ENCODE measurements around the gene PHF12. TPM values are rescaled to one million over a fixed set of nuclear protein-coding genes. Genes with fewer than 3 reads are reported as not detected.

PHF12 gene
- total and polyA plus RNA-seq, 10 of the 15 experiments (the other 5 are each of a cell fraction or from before 2014, with no cell fraction given) = 1.3 to 43.9 (median 19.2) TPM

DNA sequence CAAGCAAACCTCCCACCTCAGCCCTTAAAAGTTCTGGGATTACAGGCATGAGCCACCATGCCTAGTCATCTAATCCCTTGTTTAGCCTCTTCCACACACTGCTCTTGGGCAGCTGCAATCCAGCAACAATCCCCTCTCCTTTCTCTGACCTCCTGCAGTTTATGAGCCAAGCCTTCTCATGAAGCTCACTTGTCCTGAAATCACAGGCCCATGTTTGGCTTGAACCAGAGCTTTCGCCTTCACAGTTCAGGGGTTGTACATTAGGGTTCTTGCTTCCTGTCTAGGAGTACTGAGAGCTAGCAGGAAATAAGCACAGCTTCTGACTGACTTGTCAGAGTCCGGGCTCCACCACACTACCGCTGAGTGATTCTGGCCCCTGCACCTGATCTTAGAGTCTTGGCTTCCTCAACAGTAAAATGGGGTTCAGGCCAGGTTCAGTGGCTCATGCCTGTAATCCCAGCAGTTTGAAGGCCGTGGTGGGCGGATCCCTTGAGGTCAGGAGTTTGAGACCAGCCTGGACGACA, 80.2 kb downstream of the PHF12 start (continued):
- TF ChIP-seq, protein P1, sequence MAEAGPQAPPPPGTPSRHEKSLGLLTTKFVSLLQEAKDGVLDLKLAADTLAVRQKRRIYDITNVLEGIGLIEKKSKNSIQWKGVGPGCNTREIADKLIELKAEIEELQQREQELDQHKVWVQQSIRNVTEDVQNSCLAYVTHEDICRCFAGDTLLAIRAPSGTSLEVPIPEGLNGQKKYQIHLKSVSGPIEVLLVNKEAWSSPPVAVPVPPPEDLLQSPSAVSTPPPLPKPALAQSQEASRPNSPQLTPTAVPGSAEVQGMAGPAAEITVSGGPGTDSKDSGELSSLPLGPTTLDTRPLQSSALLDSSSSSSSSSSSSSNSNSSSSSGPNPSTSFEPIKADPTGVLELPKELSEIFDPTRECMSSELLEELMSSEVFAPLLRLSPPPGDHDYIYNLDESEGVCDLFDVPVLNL (IDR thresholded peaks at IDR 0.05; ENCODE audit: low read depth, low read length) = no peak
- no peak for TF ChIP-seq ASH2L (IDR thresholded peaks at IDR 0.05; ENCODE audit: borderline replicate concordance, low read depth)
- TF ChIP-seq, protein P2, sequence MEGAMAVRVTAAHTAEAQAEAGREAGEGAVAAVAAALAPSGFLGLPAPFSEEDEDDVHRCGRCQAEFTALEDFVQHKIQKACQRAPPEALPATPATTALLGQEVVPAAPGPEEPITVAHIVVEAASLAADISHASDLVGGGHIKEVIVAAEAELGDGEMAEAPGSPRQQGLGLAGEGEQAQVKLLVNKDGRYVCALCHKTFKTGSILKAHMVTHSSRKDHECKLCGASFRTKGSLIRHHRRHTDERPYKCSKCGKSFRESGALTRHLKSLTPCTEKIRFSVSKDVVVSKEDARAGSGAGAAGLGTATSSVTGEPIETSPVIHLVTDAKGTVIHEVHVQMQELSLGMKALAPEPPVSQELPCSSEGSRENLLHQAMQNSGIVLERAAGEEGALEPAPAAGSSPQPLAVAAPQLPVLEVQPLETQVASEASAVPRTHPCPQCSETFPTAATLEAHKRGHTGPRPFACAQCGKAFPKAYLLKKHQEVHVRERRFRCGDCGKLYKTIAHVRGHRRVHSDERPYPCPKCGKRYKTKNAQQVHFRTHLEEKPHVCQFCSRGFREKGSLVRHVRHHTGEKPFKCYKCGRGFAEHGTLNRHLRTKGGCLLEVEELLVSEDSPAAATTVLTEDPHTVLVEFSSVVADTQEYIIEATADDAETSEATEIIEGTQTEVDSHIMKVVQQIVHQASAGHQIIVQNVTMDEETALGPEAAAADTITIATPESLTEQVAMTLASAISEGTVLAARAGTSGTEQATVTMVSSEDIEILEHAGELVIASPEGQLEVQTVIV (IDR thresholded peaks at IDR 0.05; ENCODE audit: borderline replicate concordance, partially characterized antibody) = no peak
- TF ChIP-seq, protein P3, sequence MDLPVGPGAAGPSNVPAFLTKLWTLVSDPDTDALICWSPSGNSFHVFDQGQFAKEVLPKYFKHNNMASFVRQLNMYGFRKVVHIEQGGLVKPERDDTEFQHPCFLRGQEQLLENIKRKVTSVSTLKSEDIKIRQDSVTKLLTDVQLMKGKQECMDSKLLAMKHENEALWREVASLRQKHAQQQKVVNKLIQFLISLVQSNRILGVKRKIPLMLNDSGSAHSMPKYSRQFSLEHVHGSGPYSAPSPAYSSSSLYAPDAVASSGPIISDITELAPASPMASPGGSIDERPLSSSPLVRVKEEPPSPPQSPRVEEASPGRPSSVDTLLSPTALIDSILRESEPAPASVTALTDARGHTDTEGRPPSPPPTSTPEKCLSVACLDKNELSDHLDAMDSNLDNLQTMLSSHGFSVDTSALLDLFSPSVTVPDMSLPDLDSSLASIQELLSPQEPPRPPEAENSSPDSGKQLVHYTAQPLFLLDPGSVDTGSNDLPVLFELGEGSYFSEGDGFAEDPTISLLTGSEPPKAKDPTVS (IDR thresholded peaks at IDR 0.05; ENCODE audit: low read depth, low read length) = no peak
- no peak for TF ChIP-seq SREBF1 (IDR thresholded peaks at IDR 0.05; ENCODE audit: low read length)
- TF ChIP-seq ZNF622 (IDR thresholded peaks at IDR 0.05) = no peak

DNA sequence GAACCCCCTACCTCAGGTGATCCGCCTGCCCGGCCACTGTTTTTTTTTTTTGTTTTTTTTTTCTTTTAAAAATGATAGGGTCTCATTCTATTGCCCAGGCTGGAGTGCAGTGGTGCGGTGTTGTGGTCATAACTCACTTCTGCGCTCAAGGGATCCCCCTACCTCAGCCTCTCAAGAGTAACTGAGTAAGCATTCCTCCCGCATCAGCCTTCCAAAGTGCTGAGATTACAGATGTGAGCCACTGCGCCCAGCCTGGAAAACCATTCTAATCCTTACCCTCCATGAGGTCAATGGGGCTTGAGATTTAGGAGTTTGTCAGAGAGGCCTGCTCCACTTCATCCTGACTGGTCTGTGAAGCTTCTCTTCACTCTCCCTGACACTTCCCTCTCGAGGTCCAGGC, 84.0 kb downstream of the PHF12 start:
- Histone ChIP-seq H4K20me1 (ENCODE audit: control insufficient read depth, insufficient read depth) (no peaks in the 10 kb centered on the region), H2AFZ (ENCODE audit: control insufficient read depth, low read depth, low read length) (no peak overlapping the region), H3K79me2 (ENCODE audit: control insufficient read depth, insufficient read depth, low read length) (no peaks in the 10 kb centered on the region), H3K4me2 (ENCODE audit: control insufficient read depth, insufficient read depth) (no peak overlapping the region), H3K27ac (ENCODE audit: control insufficient read depth, insufficient read depth) (no peak overlapping the region), H3K36me3 (ENCODE audit: control insufficient read depth in 2 of 2, insufficient read depth in 2 of 2, low read length in 1 of 2) (no peaks in the 10 kb centered on the region), H3K9me3 (replicated peaks; ENCODE audit: control insufficient read depth, insufficient read depth, low read length) (no peaks in the 10 kb centered on the region), H3K27me3 (replicated peaks in 1 of 2; ENCODE audit: control insufficient read depth in 2 of 2, insufficient read depth in 2 of 2, low read length in 1 of 2) (no peaks in the 10 kb centered on the region), H3K9ac (ENCODE audit: control insufficient read depth, insufficient read depth, low read length) (no peak overlapping the region), H3K4me3 (no peak overlapping the region), H3K4me1 (ENCODE audit: control insufficient read depth, insufficient read depth, low read length) (peaks cover 23% of the 10 kb centered on the region)
- 91% methylated on average over 6 of the region's 7 CpGs for WGBS (ENCODE audit: insufficient coverage, insufficient replicate concordance, low lambda C conversion rate, missing lambda C conversion rate)
- FAIRE-seq (no peak), DNase-seq (ENCODE audit: low read depth, low spot score) (no peak), ATAC-seq (no peak)
- in situ Hi-C loops (cut with MboI) (no loop called here), intact Hi-C loops (cut with micrococcal nuclease; ENCODE audit: unreplicated experiment) (no loop called here)
- SMC1A ChIA-PET (ENCODE audit: uncharacterized antibody, unreplicated experiment) = interaction anchor here (4.0 kb wide), 1 partner anchor 26 kb away, joined by 19 read pairs; no protein-coding TSS in a partner anchor
- CTCF ChIA-PET = interaction anchor here (1.6 to 1.7 kb wide), 2 partner anchors 116 to 220 kb away, joined by 3 to 4 read pairs; no protein-coding TSS in a partner anchor
- POLR2A ChIA-PET = interaction anchor here (0.7 kb wide), 1 partner anchor 24 kb away, joined by 3 read pairs; the partner anchor contains the start of gene FAM222B
- no TSS peak for BruUV-seq (replicated peaks)
- RAD21 ChIA-PET (ENCODE audit: unreplicated experiment) = interaction anchor here (0.7 to 2.4 kb wide), 2 partner anchors 10 to 25 kb away, joined by 3 to 7 read pairs; no protein-coding TSS in a partner anchor
- TF ChIP-seq SPI1 (IDR thresholded peaks at IDR 0.05; ENCODE audit: borderline replicate concordance, insufficient read depth, low read depth, low read length) (no peak), IKZF1 (conservative IDR thresholded peaks at IDR 0.05) (no peak), NBN (IDR thresholded peaks at IDR 0.05) (no peak), ZSCAN29 (IDR thresholded peaks at IDR 0.05) (no peak), WRNIP1 (IDR thresholded peaks at IDR 0.05; ENCODE audit: borderline replicate concordance, low read depth, low read length) (no peak)
- TF ChIP-seq, protein P4, sequence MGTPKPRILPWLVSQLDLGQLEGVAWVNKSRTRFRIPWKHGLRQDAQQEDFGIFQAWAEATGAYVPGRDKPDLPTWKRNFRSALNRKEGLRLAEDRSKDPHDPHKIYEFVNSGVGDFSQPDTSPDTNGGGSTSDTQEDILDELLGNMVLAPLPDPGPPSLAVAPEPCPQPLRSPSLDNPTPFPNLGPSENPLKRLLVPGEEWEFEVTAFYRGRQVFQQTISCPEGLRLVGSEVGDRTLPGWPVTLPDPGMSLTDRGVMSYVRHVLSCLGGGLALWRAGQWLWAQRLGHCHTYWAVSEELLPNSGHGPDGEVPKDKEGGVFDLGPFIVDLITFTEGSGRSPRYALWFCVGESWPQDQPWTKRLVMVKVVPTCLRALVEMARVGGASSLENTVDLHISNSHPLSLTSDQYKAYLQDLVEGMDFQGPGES (IDR thresholded peaks at IDR 0.05) = no peak

All from GM12878 (cell line).